K562 (cell line): ENCODE measurements around the gene RAB32.

Experiments used
- CHD2 ChIP-seq: IDR thresholded peaks from 2 replicates; pipeline ENCODE4 v1.6.1; 2011; ENCODE audit warnings: low read depth, low read length
- CHD4 ChIP-seq: fragments of 200-600 bp; sonication (generic); IDR thresholded peaks from 3 replicates; pipeline ENCODE4 v1.6.1; 2012; ENCODE audit warnings: low read depth, mild to moderate bottlenecking, mixed read lengths, low read length, inconsistent platforms; ENCODE audit not compliant: insufficient read depth, insufficient replicate concordance, poor library complexity, severe bottlenecking
- CTCF ChIP-seq, 3 experiments: IDR thresholded peaks in 2 of 3; conservative IDR thresholded peaks in 1 of 3; 2 replicates each; pipeline ENCODE4 v1.5.1; 2011 to 2012; ENCODE audit warnings: low read length in 3 of 3, mild to moderate bottlenecking in 3 of 3, control low read depth in 2 of 3, improper control_type of control experiment in 1 of 3, inconsistent platforms in 1 of 3, low read depth in 1 of 3, mixed read lengths in 1 of 3, moderate library complexity in 1 of 3; ENCODE audit not compliant: insufficient read depth in 2 of 3
- E2F4 ChIP-seq: sonication (generic); formaldehyde crosslinking; IDR thresholded peaks from 2 replicates; pipeline ENCODE4 v1.8.0; 2022; ENCODE audit warnings: mild to moderate bottlenecking, low read depth, missing genetic modification reagents
- JUN ChIP-seq, 2 experiments: sonication (generic) in 1 of 2; formaldehyde crosslinking in 1 of 2; IDR thresholded peaks; 2 replicates each; pipeline versions ENCODE4 v1.6.1 to v1.8.0; 2012 to 2022; ENCODE audit warnings: borderline replicate concordance in 2 of 2, mild to moderate bottlenecking in 2 of 2, improper control_type of control experiment in 1 of 2, low read depth in 1 of 2, low read length in 1 of 2, missing genetic modification reagents in 1 of 2
- NR2F6 ChIP-seq: fragments of 450-650 bp; formaldehyde crosslinking; IDR thresholded peaks from 2 replicates; pipeline ENCODE4 v1.4.0; 2020; ENCODE audit warnings: mild to moderate bottlenecking
- POLR2AphosphoS2 ChIP-seq: IDR thresholded peaks from 2 replicates; pipeline ENCODE4 v1.6.1; 2012; ENCODE audit warnings: low read length, improper control_type of control experiment
- SREBF2 ChIP-seq: sonication (generic); formaldehyde crosslinking; IDR thresholded peaks from 2 replicates; pipeline ENCODE4 v1.4.0; 2020; ENCODE audit warnings: mild to moderate bottlenecking, missing genetic modification reagents
- STAT6 ChIP-seq: sonication (generic); formaldehyde crosslinking; IDR thresholded peaks from 2 replicates; pipeline ENCODE4 v1.8.1; 2023; ENCODE audit warnings: mild to moderate bottlenecking, missing genetic modification reagents
- ZFP30 ChIP-seq: fragments of 250-450 bp; sonication (Bioruptor Pico); IDR thresholded peaks from 2 replicates; pipeline ENCODE4 v1.8.0; 2022; ENCODE audit warnings: moderate library complexity, mild to moderate bottlenecking, inconsistent platforms, borderline replicate concordance
- ZNF511 ChIP-seq: sonication (generic); formaldehyde crosslinking; IDR thresholded peaks from 2 replicates; pipeline ENCODE4 v1.8.0; 2022; ENCODE audit warnings: mild to moderate bottlenecking, missing genetic modification reagents
- ZNF780A ChIP-seq: fragments of 250-450 bp; sonication (Bioruptor Pico); IDR thresholded peaks from 2 replicates; pipeline ENCODE4 v1.5.0; 2021; ENCODE audit warnings: mild to moderate bottlenecking

GRCh38 chr6:146583966-146584365, 40.3 kb downstream of the RAB32 start:
- TF ChIP-seq POLR2AphosphoS2 (no peak), E2F4 (CRISPR knock-in tag) (no peak), CTCF (IDR thresholded peaks at IDR 0.05 in 2 of 3, conservative IDR thresholded peaks at IDR 0.05 in 1 of 3; ENCODE audit: insufficient read depth in 2 of 3, low read depth in 1 of 3, low read length in 3 of 3) (no peak), STAT6 (CRISPR knock-in tag) (no peak), ZFP30 (CRISPR knock-in tag) (no peak), CHD2 (no peak), JUN (IDR thresholded peaks at IDR 0.05; ENCODE audit: borderline replicate concordance, low read depth, low read length) (no peak), JUN (CRISPR knock-in tag; IDR thresholded peaks at IDR 0.05; ENCODE audit: borderline replicate concordance) (no peak), SREBF2 (CRISPR knock-in tag) (no peak), ZNF780A (no peak), NR2F6 (CRISPR knock-in tag) (no peak), ZNF511 (CRISPR knock-in tag) (no peak), CHD4 (no peak)
